ENCODE results near the gene SYT12.

The SYT12 gene

DNA sequence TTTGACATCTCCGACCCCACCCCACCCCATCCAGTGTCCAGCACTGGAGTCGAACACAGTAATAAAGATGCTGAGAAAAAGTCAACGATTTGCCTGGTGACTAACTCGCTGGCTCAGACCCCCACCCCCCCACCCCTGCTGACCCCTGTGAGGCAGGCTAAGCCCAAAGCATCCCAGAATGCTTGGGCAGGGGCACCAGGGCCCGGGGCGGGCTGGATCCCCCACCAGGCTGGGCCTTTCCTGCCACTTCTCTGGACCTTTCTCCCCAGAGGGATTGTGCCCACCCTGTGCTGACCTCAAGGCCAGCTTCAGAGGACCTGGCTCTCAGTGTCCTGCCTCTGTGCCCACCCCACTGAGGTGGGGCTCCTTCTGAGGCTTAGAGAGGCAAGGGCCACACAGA, 46.0 kb upstream of the SYT12 start:
- POLR2A ChIA-PET: no interaction called here
- TF ChIP-seq, protein P1, sequence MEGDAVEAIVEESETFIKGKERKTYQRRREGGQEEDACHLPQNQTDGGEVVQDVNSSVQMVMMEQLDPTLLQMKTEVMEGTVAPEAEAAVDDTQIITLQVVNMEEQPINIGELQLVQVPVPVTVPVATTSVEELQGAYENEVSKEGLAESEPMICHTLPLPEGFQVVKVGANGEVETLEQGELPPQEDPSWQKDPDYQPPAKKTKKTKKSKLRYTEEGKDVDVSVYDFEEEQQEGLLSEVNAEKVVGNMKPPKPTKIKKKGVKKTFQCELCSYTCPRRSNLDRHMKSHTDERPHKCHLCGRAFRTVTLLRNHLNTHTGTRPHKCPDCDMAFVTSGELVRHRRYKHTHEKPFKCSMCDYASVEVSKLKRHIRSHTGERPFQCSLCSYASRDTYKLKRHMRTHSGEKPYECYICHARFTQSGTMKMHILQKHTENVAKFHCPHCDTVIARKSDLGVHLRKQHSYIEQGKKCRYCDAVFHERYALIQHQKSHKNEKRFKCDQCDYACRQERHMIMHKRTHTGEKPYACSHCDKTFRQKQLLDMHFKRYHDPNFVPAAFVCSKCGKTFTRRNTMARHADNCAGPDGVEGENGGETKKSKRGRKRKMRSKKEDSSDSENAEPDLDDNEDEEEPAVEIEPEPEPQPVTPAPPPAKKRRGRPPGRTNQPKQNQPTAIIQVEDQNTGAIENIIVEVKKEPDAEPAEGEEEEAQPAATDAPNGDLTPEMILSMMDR (IDR thresholded peaks at IDR 0.05; ENCODE audit: control extremely low read depth, extremely low read depth, low read depth, missing control alignments): no peak
- CTCF ChIA-PET: interaction anchor here (0.9 to 2.2 kb wide), 4 partner anchors 9 to 196 kb away, joined by 3 to 16 read pairs (median 4); no protein-coding TSS in a partner anchor
- no peak for DNase-seq (ENCODE audit: extremely low spot score)

- DNase-seq (ENCODE audit: extremely low spot score): no peak
- ChIA-PET POLR2A (no interaction called here), CTCF (no interaction called here)
- TF ChIP-seq, protein P1 (IDR thresholded peaks at IDR 0.05; ENCODE audit: control extremely low read depth, extremely low read depth, low read depth, missing control alignments): no peak
Observed at GRCh38 chr11:66978229-66978628, 44.7 kb upstream of the SYT12 start.

DNA sequence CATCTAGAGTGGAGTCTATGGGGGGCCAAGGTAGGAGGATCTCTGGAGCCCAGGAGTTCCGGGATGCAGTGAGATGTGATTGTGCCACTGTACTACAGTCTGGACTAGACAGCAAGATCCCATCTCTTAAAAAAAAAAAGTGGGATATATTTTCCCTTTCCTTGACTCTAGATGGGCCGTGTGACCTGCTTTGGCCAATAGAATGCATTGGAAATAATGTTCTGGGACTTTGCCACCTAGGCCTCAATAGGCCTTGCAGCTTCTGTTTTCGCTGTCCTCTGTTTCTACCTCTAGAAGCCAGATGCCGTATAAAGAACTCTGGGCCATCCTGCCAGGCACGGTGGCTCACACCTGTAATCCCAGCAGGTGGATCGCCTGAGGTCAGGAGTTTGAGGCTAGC, 44.2 kb upstream of the SYT12 start:
- TF ChIP-seq, protein P1 (IDR thresholded peaks at IDR 0.05; ENCODE audit: control extremely low read depth, extremely low read depth, low read depth, missing control alignments): no peak
- POLR2A ChIA-PET: no interaction called here
- CTCF ChIA-PET: no interaction called here
- no peak for DNase-seq (ENCODE audit: extremely low spot score)

GRCh38 chr11:66979336-66979980, 43.5 kb upstream of the SYT12 start:
- ChIA-PET CTCF (no interaction called here), POLR2A (no interaction called here)
- no peak for DNase-seq (ENCODE audit: extremely low spot score)
- TF ChIP-seq, protein P1 (IDR thresholded peaks at IDR 0.05; ENCODE audit: control extremely low read depth, extremely low read depth, low read depth, missing control alignments): no peak

DNA sequence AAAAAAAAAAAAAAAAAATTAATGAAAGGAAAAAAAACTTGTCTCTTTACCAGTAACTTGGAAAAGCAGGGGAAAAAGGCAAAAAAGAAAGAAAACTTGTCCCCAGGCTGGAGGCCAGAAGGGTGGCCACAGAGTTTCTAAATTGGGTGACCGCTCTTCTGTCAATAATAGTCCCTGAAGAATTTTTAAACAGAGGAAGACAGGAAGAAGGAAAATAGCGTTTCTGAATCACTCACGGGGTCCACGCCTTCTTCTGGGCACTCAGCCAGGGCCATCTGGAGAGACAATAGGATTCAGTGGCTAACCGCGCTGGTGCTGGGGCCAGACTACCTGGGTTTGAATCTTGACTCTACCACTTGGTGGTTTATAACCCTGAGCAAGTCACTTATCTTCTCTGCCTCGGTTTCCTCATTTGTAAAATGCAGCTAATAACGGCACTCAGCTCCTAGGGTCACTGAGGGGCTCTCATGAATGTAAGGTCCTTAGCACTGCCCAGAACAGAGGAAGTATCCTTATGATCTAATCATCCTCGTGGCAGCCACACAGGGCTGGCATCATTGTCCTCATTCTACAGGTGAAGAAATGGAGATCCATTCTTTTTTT, 40.9 kb upstream of the SYT12 start:
- TF ChIP-seq, protein P1 (IDR thresholded peaks at IDR 0.05; ENCODE audit: control extremely low read depth, extremely low read depth, low read depth, missing control alignments): no peak
- CTCF ChIA-PET: no interaction called here
- no peak for DNase-seq (ENCODE audit: extremely low spot score)
- POLR2A ChIA-PET: no interaction called here

DNA sequence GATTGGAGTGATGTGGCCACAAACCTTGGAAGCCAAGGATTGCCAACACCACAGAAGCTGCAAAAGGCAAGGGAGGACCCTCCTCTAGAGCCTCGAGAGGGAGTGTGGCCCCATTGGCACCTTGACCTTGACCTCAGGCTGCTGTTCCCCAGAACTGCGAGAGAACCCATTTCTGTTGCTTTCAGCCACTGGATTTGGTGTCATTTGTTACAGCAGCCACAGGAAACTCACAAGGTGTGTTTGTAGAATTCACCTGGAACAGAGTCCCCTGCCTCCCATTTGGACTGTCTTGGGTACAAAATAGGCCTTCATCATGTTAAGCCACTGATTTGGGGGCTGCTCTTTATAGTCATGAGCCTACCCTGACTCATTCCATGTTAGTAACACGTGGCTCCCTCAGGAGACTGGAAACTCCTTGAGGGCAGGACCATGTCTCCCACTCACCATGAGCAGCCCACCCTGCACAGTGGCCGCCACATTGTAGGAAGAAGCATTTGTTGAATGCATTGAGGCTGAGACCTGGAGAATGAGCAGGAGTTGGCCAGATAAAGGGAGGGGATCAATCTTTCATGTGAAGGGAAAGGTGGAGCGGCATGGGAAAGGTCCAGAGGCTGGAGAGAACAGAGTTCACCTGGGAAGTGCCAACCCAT, 39.5 kb upstream of the SYT12 start:
- ChIA-PET CTCF (interaction anchor here (1.3 kb wide), 1 partner anchor 21 kb away, joined by 3 read pairs; no protein-coding TSS in a partner anchor), POLR2A (no interaction called here)
- DNase-seq (ENCODE audit: extremely low spot score): no peak
- TF ChIP-seq, protein P1 (IDR thresholded peaks at IDR 0.05; ENCODE audit: control extremely low read depth, extremely low read depth, low read depth, missing control alignments): no peak

All from GM10248 (cell line).